Endometrial microvascular endothelial cells (primary cell): ENCODE results near the gene SLC44A5. TPM values are rescaled to one million over a fixed set of nuclear protein-coding genes. Genes with fewer than 3 reads are reported as not detected.
"Not testable (repeated sequence)": the region's sequence is repeated elsewhere in the genome, so short reads cannot be mapped to it uniquely, and the experiment has no call there.

Experiments used
- in situ Hi-C: cut with HindIII; loops from 2 replicates; pipeline ENCODE4 v1.10.0; 2017; ENCODE audit warnings: low sequenced_read_pairs, low pct_unique_long_range_greater_than_20kb; ENCODE audit errors: inconsistent ontology term
- total RNA-seq: library from RNA; depleted of rRNA; stranded (reverse); fragments of >200 nt; gene quantifications from one replicate; pipeline ENCODE4 v1.2.3, GENCODE V29; 2015; ENCODE audit errors: inconsistent ontology term

The SLC44A5 gene
- total RNA-seq, 1 donor from 2014 or later = 1.4 TPM

DNA sequence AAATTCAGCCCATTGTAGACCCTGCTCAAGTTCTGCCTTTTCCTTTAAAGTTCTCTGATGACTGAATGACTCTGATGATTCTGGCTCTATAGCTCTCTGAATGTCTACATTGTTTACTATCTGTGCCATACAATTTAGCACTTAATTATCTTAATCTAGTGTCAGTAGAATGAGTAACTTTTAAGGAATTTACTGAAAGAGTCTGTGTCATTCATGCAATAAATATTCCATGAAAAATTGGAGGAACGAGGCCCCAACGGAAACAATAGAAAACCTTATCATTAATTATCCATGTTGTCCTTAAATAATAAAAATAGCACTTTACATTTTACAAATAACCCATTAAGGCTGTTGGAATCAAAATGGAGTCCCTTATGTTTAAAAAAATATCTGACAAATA, 77.8 kb downstream of the SLC44A5 start:
- in situ Hi-C loops = no loop called here

GRCh38 chr1:75531570-75531969, 79.3 kb downstream of the SLC44A5 start:
- in situ Hi-C loops = no loop called here

- in situ Hi-C loops = no loop called here
Observed at GRCh38 chr1:75529488-75529887, 81.4 kb downstream of the SLC44A5 start.

GRCh38 chr1:75528001-75528400, 82.9 kb downstream of the SLC44A5 start:
- in situ Hi-C loops = no loop called here

- in situ Hi-C loops = no loop called here
Observed at GRCh38 chr1:75522389-75522788, 88.5 kb downstream of the SLC44A5 start.

DNA sequence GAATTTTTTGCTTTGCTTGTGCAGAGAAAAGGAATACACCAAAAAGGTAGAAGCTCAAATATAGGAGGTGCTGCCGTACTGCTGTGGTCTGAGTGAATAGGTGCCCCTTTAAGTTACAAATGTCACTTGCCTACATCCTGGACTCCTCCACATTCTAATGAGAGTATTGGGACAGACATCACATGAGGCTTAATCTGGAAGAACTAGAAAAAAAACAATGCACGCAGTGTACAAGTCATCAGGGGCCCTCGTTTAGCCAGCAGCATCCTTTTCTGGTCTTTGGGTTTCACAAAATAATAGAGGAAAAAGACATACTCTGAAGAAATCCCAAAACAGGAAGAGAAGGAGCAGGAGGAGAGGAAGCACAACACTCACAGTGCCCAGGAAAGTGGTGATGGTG, 89.3 kb downstream of the SLC44A5 start:
- in situ Hi-C loops = no loop called here

GRCh38 chr1:75520862-75521475, 89.9 kb downstream of the SLC44A5 start:
- in situ Hi-C loops = no loop called here

DNA sequence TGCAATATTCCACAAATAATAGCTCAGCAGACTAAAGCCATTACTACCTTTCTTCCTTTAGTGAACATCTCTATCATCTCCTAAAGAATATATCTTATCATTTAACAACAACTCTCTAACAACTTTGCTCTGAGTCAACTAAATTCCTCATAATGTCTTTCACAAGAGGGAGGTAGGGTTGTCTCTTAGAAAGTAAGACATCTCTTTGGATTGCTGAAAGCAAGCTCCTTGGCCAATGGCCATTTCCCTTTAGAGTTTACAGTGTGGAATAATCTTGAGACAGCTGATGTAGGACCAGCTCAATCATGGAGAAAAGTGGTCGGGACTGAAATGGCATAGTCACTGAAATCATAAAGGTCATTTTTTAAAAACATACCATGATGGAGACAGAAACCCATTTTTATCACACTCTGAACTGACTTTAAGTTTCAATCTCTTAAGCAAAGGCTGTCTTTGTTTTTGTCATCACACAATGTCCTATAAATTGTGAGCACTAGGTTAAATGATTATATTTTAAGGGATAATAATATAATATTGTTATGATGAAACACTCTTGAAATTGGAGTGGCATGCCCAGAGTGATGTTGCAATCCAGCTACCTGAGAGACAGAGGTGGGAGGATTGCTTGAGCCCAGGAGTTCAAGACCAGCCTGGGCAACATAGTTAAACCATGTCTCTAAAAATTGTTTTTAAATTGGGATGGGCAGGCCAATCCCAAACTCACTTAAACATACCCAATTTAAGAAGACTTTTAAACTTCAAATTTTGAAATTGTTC, 91.1 kb downstream of the SLC44A5 start:
- in situ Hi-C loops = no loop called here

GRCh38 chr1:75518686-75519085, 92.2 kb downstream of the SLC44A5 start:
- in situ Hi-C loops = no loop called here

DNA sequence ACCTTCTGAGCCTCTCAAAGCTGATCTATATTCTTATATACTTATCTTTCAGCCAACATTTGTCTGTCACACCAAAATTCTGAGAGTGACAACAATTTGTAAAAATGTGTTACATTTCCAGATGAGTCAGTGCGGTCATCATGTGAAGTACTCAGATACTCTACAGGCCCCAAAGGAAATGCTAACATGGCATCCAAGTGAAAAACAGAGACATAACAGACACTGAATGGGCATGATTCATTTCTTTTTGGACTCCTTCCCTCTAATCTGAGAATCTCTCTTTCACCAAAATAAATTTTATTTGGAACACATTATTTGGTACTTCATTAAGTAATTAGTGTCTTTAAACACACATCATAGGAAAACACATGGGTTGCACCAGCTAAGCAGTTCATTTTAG, 96.6 kb downstream of the SLC44A5 start:
- in situ Hi-C loops = no loop called here

DNA sequence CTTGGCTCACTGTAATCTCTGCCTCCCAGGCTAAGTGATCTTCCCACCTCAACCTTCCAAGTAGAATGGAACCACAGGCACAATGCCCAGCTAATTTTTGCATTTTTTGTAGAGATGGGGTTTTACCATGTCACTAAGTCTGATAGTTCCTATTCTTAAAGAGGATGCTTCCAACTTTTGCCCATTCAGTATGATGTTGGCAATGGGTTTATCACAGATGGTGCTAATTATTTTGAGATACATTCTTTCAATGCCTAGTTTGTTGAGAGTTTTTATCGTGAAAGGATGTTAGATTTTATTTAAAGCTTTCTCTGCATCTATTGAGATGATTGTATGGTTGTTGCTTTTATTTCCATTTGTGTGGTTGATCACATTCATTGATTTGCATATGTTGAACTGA, 103.9 kb downstream of the SLC44A5 start:
- in situ Hi-C loops = no loop called here

- in situ Hi-C loops = no loop called here
Observed at GRCh38 chr1:75503221-75503974, 107.5 kb downstream of the SLC44A5 start.

GRCh38 chr1:75502776-75503175, 108.1 kb downstream of the SLC44A5 start:
- in situ Hi-C loops = no loop called here

DNA sequence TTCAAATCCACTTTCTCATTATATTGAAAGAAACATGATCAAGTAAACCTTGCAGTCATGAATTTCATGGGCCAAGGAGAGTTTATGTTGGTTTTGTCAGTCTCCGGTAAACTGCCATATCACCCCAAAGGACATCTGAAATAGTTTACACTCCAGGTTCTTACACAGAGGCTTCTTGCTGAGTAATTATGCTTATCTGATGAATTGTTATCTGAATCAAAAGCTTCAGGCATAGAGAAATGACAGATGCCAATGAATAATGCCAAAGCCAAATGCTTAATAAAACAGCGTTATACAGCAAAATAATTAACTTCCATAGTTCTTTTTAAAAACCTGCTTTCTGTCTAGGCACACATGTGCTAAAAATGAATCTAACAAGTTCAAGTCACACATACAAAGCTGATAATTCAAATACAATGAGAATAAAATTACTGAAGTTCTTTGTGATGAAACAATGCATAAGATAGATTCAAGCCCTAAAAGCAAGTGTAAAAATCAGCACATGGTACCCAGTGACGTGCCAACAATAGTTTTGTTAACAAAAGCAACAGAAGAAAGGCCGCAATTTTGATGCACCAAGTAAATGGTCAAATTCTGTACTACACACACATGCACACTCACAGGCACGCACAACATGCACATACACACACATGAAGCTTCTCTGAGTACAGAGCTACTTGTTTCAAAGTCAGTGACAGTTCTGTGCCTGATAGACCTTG, 109.2 kb downstream of the SLC44A5 start:
- in situ Hi-C loops = no loop called here

DNA sequence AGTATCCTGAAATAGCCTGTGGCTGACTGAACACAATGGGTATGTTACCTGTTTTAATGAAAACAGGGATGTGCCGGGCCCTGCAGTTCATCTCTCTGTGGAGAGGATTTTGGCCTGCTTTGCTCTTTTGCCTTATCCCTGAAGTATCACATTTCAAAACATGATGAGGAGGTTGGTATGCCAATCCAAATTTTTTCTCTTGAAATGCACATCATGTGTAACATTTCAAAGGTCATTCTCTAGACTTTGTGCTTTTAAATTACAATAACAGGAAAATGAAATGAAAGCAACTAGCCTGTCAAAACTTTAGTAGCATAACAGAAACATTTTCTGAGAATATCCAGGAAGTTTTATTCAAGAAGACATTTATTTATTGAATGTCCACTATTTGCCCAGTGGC, 118.9 kb downstream of the SLC44A5 start:
- in situ Hi-C loops = no loop called here

GRCh38 chr1:75487399-75487798, 123.5 kb downstream of the SLC44A5 start:
- in situ Hi-C loops = no loop called here

GRCh38 chr1:75484789-75485188, 126.1 kb downstream of the SLC44A5 start:
- in situ Hi-C loops = no loop called here

GRCh38 chr1:75482951-75483350, 128.0 kb downstream of the SLC44A5 start:
- in situ Hi-C loops = no loop called here

- in situ Hi-C loops = not testable (repeated sequence)
Observed at GRCh38 chr1:75476486-75476885, 134.4 kb downstream of the SLC44A5 start.
